GM12878 (cell line): ENCODE results near the gene ITPR2.

Experiments used
- CREB1 ChIP-seq: IDR thresholded peaks from 2 replicates; pipeline ENCODE4 v1.6.1; 2012; ENCODE audit warnings: low read depth, mild to moderate bottlenecking, inconsistent platforms
- CTCF ChIP-seq, 3 experiments: IDR thresholded peaks in 2 of 3; conservative IDR thresholded peaks in 1 of 3; 2 replicates each; pipeline ENCODE4 v1.5.1; 2011; ENCODE audit warnings: low read depth in 3 of 3, low read length in 3 of 3, mild to moderate bottlenecking in 3 of 3, control low read depth in 2 of 3, moderate library complexity in 2 of 3, inconsistent platforms in 1 of 3, mixed read lengths in 1 of 3; ENCODE audit not compliant: control insufficient read depth in 2 of 3, insufficient read depth in 1 of 3; ENCODE audit errors: extremely low read depth in 1 of 3
- EGR1 ChIP-seq, 2 experiments: IDR thresholded peaks; 1 replicate in 1 of 2; 2 replicates in 1 of 2; pipeline ENCODE4 v1.6.1; 2011 to 2012; ENCODE audit warnings: low read depth in 2 of 2, low read length in 2 of 2, borderline replicate concordance in 1 of 2, mild to moderate bottlenecking in 1 of 2, moderate library complexity in 1 of 2
- EZH2 ChIP-seq: IDR thresholded peaks from 2 replicates; pipeline ENCODE4 v1.6.1; 2012; ENCODE audit warnings: low read depth, mild to moderate bottlenecking, control low read depth, inconsistent platforms, low read length, borderline replicate concordance; ENCODE audit not compliant: control insufficient read depth
- GATAD2B ChIP-seq: fragments of 450-650 bp; conservative IDR thresholded peaks from 2 replicates; pipeline ENCODE4 v1.6.1; 2017; ENCODE audit warnings: low read depth, mild to moderate bottlenecking, moderate library complexity
- NR2C2 ChIP-seq: IDR thresholded peaks from 2 replicates; pipeline ENCODE4 v1.6.1; 2011; ENCODE audit warnings: borderline replicate concordance, low read depth; ENCODE audit not compliant: control insufficient read depth, insufficient read length
- PKNOX1 ChIP-seq: fragments of 450-650 bp; IDR thresholded peaks from 2 replicates; pipeline ENCODE4 v1.6.1; 2016; ENCODE audit warnings: mild to moderate bottlenecking
- POLR2A ChIP-seq: IDR thresholded peaks from 2 replicates; pipeline ENCODE4 v1.6.1; 2011; ENCODE audit warnings: low read depth, mild to moderate bottlenecking, low read length
- POLR2AphosphoS5 ChIP-seq: IDR thresholded peaks from 2 replicates; pipeline ENCODE4 v1.6.1; 2011; ENCODE audit warnings: mild to moderate bottlenecking, low read length, inconsistent platforms
- SUZ12 ChIP-seq: fragments of 200-600 bp; sonication (generic); IDR thresholded peaks from one replicate; pipeline ENCODE4 v1.6.1; 2018; ENCODE audit warnings: antibody characterized with exemption, mild to moderate bottlenecking; ENCODE audit not compliant: unreplicated experiment
- TCF3 ChIP-seq: IDR thresholded peaks from 2 replicates; pipeline ENCODE4 v1.6.1; 2012; ENCODE audit warnings: low read depth, mild to moderate bottlenecking, low read length, borderline replicate concordance; ENCODE audit not compliant: insufficient read depth
- YY1 ChIP-seq: IDR thresholded peaks from 2 replicates; pipeline ENCODE4 v1.6.1; 2011; ENCODE audit warnings: low read depth, mild to moderate bottlenecking, low read length
- ZZZ3 ChIP-seq: IDR thresholded peaks from 2 replicates; pipeline ENCODE4 v1.6.1; 2011; ENCODE audit warnings: low read depth; ENCODE audit not compliant: control insufficient read depth, insufficient read length

- TF ChIP-seq EGR1 (IDR thresholded peaks at IDR 0.05; ENCODE audit: borderline replicate concordance in 1 of 2, low read depth in 2 of 2, low read length in 2 of 2) (no peak), CTCF (IDR thresholded peaks at IDR 0.05 in 2 of 3, conservative IDR thresholded peaks at IDR 0.05 in 1 of 3; ENCODE audit: control insufficient read depth in 2 of 3, extremely low read depth in 1 of 3, insufficient read depth in 1 of 3, low read depth in 3 of 3, low read length in 3 of 3) (no peak), GATAD2B (no peak), YY1 (no peak), SUZ12 (no peak), PKNOX1 (no peak), NR2C2 (no peak), POLR2A (no peak), TCF3 (no peak), ZZZ3 (no peak), CREB1 (no peak), POLR2AphosphoS5 (no peak), EZH2 (no peak)
These were observed 222.2 kb downstream of the ITPR2 start for GRCh38 chr12:26610774-26611173.
